A673 (cell line): ENCODE measurements around the gene LRRC37B.
"Not testable (repeated sequence)": the region's sequence is repeated elsewhere in the genome, so short reads cannot be mapped to it uniquely, and the experiment has no call there.

ENCODE experiments used
- EZH2 ChIP-seq: fragments of 200-600 bp; sonication (generic); IDR thresholded peaks from 2 replicates; pipeline ENCODE4 v1.6.1; 2017; ENCODE audit warnings: borderline replicate concordance, low read depth, mild to moderate bottlenecking, mixed read lengths, antibody characterized with exemption, low read length; ENCODE audit not compliant: poor library complexity, severe bottlenecking
- TF ChIP-seq, protein P1 (sequence below): fragments of 300-800, 200-600 bp; sonication (generic); conservative IDR thresholded peaks from 2 replicates; pipeline ENCODE4 v1.5.1; 2017; ENCODE audit warnings: low read depth, mild to moderate bottlenecking, antibody characterized with exemption, low read length, moderate library complexity, mixed read lengths

GRCh38 chr17:32066863-32067642 lies 59.9 kb downstream of the LRRC37B start:
- TF ChIP-seq, protein P1, sequence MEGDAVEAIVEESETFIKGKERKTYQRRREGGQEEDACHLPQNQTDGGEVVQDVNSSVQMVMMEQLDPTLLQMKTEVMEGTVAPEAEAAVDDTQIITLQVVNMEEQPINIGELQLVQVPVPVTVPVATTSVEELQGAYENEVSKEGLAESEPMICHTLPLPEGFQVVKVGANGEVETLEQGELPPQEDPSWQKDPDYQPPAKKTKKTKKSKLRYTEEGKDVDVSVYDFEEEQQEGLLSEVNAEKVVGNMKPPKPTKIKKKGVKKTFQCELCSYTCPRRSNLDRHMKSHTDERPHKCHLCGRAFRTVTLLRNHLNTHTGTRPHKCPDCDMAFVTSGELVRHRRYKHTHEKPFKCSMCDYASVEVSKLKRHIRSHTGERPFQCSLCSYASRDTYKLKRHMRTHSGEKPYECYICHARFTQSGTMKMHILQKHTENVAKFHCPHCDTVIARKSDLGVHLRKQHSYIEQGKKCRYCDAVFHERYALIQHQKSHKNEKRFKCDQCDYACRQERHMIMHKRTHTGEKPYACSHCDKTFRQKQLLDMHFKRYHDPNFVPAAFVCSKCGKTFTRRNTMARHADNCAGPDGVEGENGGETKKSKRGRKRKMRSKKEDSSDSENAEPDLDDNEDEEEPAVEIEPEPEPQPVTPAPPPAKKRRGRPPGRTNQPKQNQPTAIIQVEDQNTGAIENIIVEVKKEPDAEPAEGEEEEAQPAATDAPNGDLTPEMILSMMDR, result peak; percentile 27; the same call in 1 of the 2 replicates
- TF ChIP-seq EZH2, result not testable (repeated sequence)
